ENCODE results near the gene RND3.

Gene RND3

GRCh38 chr2:150476286-150476685, 11.2 kb downstream of the RND3 start:
- TF ChIP-seq CTCF (IDR thresholded peaks at IDR 0.05; ENCODE audit: low read depth, low read length) (no peak), POLR2A (IDR thresholded peaks at IDR 0.05; ENCODE audit: extremely low read depth, insufficient read length) (no peak), MAX (IDR thresholded peaks at IDR 0.05; ENCODE audit: low read depth, low read length) (no peak), MYC (IDR thresholded peaks at IDR 0.05; ENCODE audit: low read depth, low read length) (no peak)
- no peak for DNase-seq (ENCODE audit: low read depth)
- H3K4me3 ChIP-seq (ENCODE audit: low read depth, low read length) = no peak overlapping the region

GRCh38 chr2:150475479-150476250, 11.8 kb downstream of the RND3 start:
- H3K4me3 ChIP-seq (ENCODE audit: low read depth, low read length) = no peak overlapping the region
- DNase-seq (ENCODE audit: low read depth) = no peak
- TF ChIP-seq POLR2A (IDR thresholded peaks at IDR 0.05; ENCODE audit: extremely low read depth, insufficient read length) (no peak), CTCF (IDR thresholded peaks at IDR 0.05; ENCODE audit: low read depth, low read length) (no peak), MAX (IDR thresholded peaks at IDR 0.05; ENCODE audit: low read depth, low read length) (no peak), MYC (IDR thresholded peaks at IDR 0.05; ENCODE audit: low read depth, low read length) (no peak)

- no peak for DNase-seq (ENCODE audit: low read depth)
- H3K4me3 ChIP-seq (ENCODE audit: low read depth, low read length) = no peak overlapping the region
- TF ChIP-seq POLR2A (IDR thresholded peaks at IDR 0.05; ENCODE audit: extremely low read depth, insufficient read length) (no peak), MYC (IDR thresholded peaks at IDR 0.05; ENCODE audit: low read depth, low read length) (no peak), MAX (IDR thresholded peaks at IDR 0.05; ENCODE audit: low read depth, low read length) (no peak), CTCF (IDR thresholded peaks at IDR 0.05; ENCODE audit: low read depth, low read length) (no peak)
Measured at GRCh38 chr2:150474326-150475074, 13.0 kb downstream of the RND3 start.

- no peak overlapping the region for H3K4me3 ChIP-seq (ENCODE audit: low read depth, low read length)
- DNase-seq (ENCODE audit: low read depth) = no peak
- TF ChIP-seq CTCF (IDR thresholded peaks at IDR 0.05; ENCODE audit: low read depth, low read length) (no peak), MAX (IDR thresholded peaks at IDR 0.05; ENCODE audit: low read depth, low read length) (no peak), POLR2A (IDR thresholded peaks at IDR 0.05; ENCODE audit: extremely low read depth, insufficient read length) (no peak), MYC (IDR thresholded peaks at IDR 0.05; ENCODE audit: low read depth, low read length) (no peak)
Measured at GRCh38 chr2:150473767-150474166, 13.7 kb downstream of the RND3 start.

- TF ChIP-seq POLR2A (IDR thresholded peaks at IDR 0.05; ENCODE audit: extremely low read depth, insufficient read length) = no peak
- TF ChIP-seq MYC (IDR thresholded peaks at IDR 0.05; ENCODE audit: low read depth, low read length) = no peak
- TF ChIP-seq MAX (IDR thresholded peaks at IDR 0.05; ENCODE audit: low read depth, low read length) = no peak
- H3K4me3 ChIP-seq (ENCODE audit: low read depth, low read length) = no peak overlapping the region
- DNase-seq (ENCODE audit: low read depth) = peak; percentile 23
Measured at GRCh38 chr2:150472511-150472899, 15.0 kb downstream of the RND3 start.
